HG03439 (cell line): Measurements from ENCODE around the gene ZBTB46.
"Not testable (repeated sequence)": the region's sequence is repeated elsewhere in the genome, so short reads cannot be mapped to it uniquely, and the experiment has no call there.

ENCODE experiments used
- ATAC-seq: cut with Tn5 transposase; IDR thresholded peaks from one replicate; pipeline ENCODE4 v1.9.1; 2021; ENCODE audit warnings: mild to moderate bottlenecking, moderate library complexity; ENCODE audit not compliant: unreplicated experiment

The ZBTB46 gene

GRCh38 chr20:63790572-63791168 is 40.4 kb downstream of the ZBTB46 start:
- ATAC-seq = no peak

DNA sequence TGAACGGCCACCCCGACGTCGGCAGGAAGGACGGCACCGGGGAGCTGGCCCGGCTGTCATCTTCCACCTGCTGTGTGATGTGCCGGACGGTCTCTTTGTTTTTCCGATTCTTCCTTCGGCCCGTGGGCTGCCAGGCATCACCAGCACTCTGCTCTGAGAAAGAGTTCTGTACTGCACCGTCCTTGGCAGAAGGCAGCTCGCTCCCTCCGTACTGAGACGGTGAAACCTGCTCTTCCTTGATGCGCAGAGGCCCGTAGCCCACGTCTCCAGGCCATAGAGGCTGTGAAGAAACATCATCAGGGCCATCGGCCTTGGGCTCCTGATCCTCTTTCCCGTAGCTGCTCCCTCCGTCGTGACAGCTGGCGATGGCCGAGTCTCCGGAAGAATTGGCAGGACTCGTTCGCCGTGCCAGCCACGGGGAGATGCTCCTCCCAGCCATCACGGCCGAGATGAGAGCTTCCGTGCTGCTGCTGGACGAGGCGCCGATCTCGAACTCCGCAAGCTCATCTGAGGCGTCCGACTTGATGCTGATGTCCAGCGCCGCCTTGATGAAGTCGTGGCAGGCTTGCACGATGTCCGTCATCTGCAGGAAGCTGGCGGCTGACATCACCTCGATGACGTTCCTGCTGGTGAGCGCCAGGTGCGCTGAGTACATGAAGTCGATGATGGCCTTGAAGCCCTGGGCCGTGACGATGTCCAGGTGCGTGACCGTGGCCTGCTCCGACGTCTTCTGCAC is 41.1 kb downstream of the ZBTB46 start:
- ATAC-seq = no peak

- no peak for ATAC-seq
These were observed 43.3 kb downstream of the ZBTB46 start for GRCh38 chr20:63787749-63788148.

- no peak for ATAC-seq
These were observed 43.8 kb downstream of the ZBTB46 start for GRCh38 chr20:63787302-63787701.

GRCh38 chr20:63785691-63786131 is 45.4 kb downstream of the ZBTB46 start:
- ATAC-seq = no peak

DNA sequence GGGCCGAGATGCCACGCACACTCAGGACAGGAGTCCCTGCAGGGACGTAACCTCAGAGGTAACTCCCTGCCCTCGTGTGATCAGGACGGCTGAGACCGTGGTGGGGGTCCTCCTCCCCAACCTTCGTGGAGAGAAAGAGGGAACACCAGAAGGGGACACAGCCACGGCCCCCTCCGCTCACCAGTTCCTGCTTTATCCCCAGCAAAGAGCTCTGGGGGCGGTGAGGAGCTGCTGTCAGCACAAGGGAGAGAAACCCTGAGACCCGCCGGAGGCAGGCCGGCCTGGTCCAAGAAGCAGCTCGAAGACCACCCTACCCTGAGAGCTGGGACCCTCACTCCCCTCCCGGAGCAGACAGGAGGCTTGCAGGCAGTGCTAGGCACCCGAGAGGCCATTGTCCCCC is 47.1 kb downstream of the ZBTB46 start:
- ATAC-seq = no peak

GRCh38 chr20:63782521-63782971 is 48.5 kb downstream of the ZBTB46 start:
- no peak for ATAC-seq

DNA sequence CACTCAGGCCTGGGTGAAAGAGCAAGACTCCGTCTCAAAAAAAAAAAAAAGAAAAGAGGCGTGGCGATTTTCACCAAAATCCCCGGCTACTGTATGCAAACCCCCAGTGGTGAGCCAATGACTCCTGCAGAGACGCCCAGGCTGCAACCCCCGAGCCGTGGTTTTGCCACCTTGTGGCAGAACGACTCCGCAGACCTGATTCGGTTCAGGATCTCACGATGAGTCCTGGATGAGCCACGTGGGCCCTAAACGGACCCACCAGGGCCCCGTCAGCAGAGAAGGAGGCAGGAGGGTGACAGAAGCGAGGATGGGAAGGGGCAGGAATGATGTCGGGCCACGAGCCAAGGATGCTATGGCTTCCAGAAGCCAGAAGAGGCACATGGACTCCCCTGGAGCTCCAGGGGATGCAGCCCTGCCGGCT is 49.0 kb downstream of the ZBTB46 start:
- no peak for ATAC-seq

DNA sequence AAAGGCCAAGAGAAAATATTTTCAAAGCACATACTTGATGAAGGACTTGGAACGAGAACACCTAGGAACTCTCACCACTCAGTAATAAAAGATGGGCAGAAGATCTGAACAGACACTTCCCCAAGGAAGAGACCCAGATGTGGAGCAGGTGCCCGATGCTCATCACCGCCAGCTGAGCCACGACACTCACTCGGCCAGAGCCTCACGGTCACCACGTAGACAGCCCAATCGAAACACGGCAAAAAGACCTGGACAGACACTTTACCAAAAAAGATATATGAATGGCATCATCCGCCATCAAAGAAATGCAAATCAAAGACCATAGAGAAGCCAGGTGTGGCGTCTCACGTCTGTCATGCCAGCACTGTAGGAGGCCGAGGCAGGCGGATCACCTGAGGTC is 49.9 kb downstream of the ZBTB46 start:
- no peak for ATAC-seq

- no peak for ATAC-seq
These were observed 52.2 kb downstream of the ZBTB46 start for GRCh38 chr20:63778857-63779256.

GRCh38 chr20:63778034-63778752 is 52.9 kb downstream of the ZBTB46 start:
- no peak for ATAC-seq

- no peak for ATAC-seq
These were observed 53.5 kb downstream of the ZBTB46 start for GRCh38 chr20:63777614-63778013.

DNA sequence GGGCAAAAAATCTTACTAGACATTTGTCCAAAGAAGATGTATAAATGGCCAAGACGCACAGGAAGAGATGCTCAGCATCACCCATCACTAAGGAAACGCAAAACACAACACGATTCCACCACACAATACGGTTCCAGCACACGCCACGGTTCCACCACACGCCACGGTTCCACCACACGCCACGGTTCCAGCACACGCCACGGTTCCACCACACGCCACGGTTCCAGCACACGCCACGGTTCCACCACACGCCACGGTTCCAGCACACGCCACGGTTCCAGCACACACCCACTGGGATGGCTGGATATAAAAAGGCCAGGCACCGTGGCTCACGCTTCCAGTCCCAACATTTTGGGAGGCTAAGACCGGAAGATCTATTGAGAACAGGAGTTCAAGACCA is 54.2 kb downstream of the ZBTB46 start:
- not testable (repeated sequence) for ATAC-seq

DNA sequence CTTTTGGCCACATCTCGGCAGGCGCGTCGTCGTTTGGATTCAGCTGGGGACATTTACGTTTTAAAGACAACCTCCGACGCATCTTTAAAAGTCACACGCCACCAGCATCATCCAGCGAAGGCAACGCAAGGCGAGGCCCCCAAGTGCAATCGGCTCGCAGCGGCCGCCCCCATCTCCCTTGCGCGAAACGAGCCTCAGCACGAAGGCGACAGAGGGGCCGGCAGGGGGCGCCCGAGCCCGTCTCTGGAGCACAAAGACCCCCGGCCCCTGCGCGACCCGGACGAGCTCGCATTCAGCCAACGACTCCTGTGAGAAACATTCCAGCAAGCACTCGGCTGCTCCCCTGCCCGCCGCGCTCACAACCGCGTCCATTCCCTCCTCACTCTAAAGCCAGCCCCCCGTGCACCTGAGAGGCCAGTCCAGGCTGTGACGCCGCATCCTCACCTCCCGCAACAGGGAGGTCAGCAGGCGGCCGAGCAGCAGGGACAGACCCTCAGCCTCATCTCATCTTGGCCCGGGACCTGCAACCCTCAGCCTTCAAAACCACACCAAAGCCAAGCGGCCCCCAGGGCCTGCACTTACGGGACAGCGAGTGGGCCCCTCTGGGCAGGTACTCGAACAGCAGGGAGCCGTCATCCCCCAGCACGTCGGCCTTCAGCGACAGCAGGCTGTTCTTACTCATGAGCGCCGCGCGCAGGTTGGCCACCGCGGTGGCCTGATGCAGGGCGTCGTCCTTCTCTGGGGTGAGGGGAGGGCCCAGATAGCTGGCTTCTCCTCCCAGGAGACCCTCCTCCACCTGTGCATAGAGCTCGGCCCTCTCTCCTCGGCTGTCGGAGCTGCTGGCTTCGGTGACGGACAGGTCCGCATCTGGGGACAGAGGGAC is 55.7 kb downstream of the ZBTB46 start:
- ATAC-seq = no peak

GRCh38 chr20:63774306-63774705 is 56.8 kb downstream of the ZBTB46 start:
- ATAC-seq = no peak

GRCh38 chr20:63773571-63774241 is 57.4 kb downstream of the ZBTB46 start:
- ATAC-seq = no peak

- ATAC-seq = no peak
These were observed 58.1 kb downstream of the ZBTB46 start for GRCh38 chr20:63772781-63773518.

DNA sequence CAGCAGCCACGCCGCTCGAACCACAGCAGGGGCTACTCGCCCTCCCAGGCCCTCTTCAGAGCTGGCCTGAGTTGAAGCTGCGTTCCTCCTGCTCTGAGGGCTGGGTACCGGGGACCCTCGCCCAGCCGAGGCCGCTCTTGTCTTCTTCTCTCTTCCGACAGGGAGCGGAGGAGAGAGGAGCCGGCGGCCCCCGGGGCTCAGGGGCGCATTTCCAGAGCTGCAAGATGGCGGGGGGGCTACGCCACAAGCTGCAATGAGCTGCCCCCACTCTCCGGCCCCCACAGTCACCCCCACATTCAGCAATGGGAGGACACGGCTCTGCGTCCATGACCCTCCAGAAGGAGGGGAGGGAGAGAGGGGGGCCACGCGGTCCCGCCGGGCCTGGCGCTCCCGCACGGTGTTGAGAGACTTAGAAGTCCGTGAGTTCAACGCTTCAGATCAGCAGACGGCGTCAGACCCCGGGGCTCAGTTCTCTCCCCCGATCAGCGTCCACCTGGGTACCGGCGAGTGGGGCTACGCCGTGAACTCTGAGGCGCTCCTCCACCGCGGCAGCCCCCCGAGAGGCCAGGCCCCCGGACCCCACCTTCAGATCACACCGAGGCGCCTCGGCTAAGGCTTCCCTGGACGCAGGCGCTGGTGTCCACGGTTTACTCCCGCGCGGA is 59.9 kb downstream of the ZBTB46 start:
- ATAC-seq = no peak

- no peak for ATAC-seq
These were observed 61.1 kb downstream of the ZBTB46 start for GRCh38 chr20:63769891-63770474.
